Right renal pelvis (tissue), 4 donors: ENCODE results near the gene TANK. TPM values are rescaled to one million over a fixed set of nuclear protein-coding genes. Genes with fewer than 3 reads are reported as not detected.
"Not testable (repeated sequence)": the region's sequence is repeated elsewhere in the genome, so short reads cannot be mapped to it uniquely, and the experiment has no call there.

Experiments
- DNase-seq, 4 donors: peaks; one replicate each; pipeline ENCODE4 v3.0.0-alpha.2; 2013; ENCODE audit warnings: low read depth in 4 of 4, low spot score in 3 of 4, missing footprints in 1 of 4
- polyA plus RNA-seq, 4 donors: library from polyadenylated mRNA; unstranded; fragments of 120-200 nt; gene quantifications; one replicate each; pipeline ENCODE4 v1.2.1, GENCODE V29; 2013; ENCODE audit not compliant: insufficient read length in 4 of 4

Gene TANK
- polyA plus RNA-seq, 4 donors = 40.2 to 58.9 (median 52.3) TPM

GRCh38 chr2:161165811-161166210 lies 5.6 kb downstream of the TANK start:
- no peak for DNase-seq

GRCh38 chr2:161166538-161167409 lies 6.5 kb downstream of the TANK start:
- no peak for DNase-seq

GRCh38 chr2:161169335-161169734 lies 9.1 kb downstream of the TANK start:
- no peak for DNase-seq

- no peak for DNase-seq
Measured at GRCh38 chr2:161170377-161170776, 10.1 kb downstream of the TANK start.

- DNase-seq = no peak
Measured at GRCh38 chr2:161170958-161171932, 11.0 kb downstream of the TANK start.

GRCh38 chr2:161172901-161173540 lies 12.8 kb downstream of the TANK start:
- no peak for DNase-seq

- no peak for DNase-seq
Measured at GRCh38 chr2:161173541-161174194, 13.4 kb downstream of the TANK start.

- no peak for DNase-seq
Measured at GRCh38 chr2:161177969-161178368, 17.7 kb downstream of the TANK start.

- no peak for DNase-seq
Measured at GRCh38 chr2:161178756-161179155, 18.5 kb downstream of the TANK start.

GRCh38 chr2:161190050-161190449 lies 29.8 kb downstream of the TANK start:
- no peak for DNase-seq

GRCh38 chr2:161195602-161196001 lies 35.4 kb downstream of the TANK start:
- DNase-seq = not testable (repeated sequence)

GRCh38 chr2:161199912-161200701 lies 39.9 kb downstream of the TANK start:
- no peak for DNase-seq

GRCh38 chr2:161204846-161205245 lies 44.6 kb downstream of the TANK start:
- no peak for DNase-seq

- no peak for DNase-seq
Measured at GRCh38 chr2:161206471-161207032, 46.3 kb downstream of the TANK start.

- no peak for DNase-seq
Measured at GRCh38 chr2:161207941-161208340, 47.7 kb downstream of the TANK start.

- no peak for DNase-seq
Measured at GRCh38 chr2:161208527-161209139, 48.4 kb downstream of the TANK start.

- no peak for DNase-seq
Measured at GRCh38 chr2:161209902-161210301, 49.7 kb downstream of the TANK start.

GRCh38 chr2:161217597-161218185 lies 57.5 kb downstream of the TANK start:
- no peak for DNase-seq
